Measurements from ENCODE around the gene ZG16. TPM values are rescaled to one million over a fixed set of nuclear protein-coding genes. Genes with fewer than 3 reads are reported as not detected.

The ZG16 gene, protein sequence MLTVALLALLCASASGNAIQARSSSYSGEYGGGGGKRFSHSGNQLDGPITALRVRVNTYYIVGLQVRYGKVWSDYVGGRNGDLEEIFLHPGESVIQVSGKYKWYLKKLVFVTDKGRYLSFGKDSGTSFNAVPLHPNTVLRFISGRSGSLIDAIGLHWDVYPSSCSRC
- total RNA-seq = not detected in 2 replicates

DNA sequence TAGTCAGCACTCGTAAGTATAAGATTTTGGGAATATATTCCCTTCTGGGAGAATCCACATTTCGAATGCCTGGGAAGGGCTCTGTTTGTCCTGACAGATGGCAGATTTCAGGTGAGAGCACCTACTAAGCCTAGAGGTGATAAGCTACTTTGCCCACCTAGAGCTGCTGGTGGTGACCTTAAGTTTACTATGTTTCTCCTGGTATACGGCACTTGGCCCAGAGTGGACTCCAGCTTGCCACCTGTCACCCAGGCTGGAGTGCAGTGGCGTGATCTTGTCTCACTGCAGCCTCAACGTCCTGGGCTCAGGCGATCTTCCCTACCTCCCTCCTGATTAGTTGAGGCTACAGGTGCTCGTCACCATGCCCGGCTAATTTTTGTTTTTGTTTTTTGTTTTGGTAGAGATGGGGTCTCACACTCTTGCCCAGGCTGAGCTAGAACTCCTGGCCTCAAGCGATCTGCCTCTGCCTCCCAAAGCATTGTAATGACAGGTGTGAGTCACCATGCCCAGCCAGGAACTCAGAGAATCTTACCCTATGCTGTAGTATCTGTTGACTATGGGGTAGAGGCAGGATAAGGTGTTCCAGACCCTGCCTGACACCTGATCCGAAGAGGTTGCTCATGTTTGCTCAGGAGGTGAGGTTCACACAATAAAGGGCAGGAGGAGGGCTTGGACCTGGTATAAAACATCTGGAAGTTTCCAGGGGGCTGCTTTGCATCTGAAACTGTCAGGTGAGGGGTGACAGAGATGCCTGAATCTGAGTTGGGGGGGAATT, at the start of gene ZG16:
Gene ZG16, plus strand, starts transcription at position 681 of the 775 bp plus-strand sequence. CDS start 1,011 bp downstream, outside the sequence.

DNA sequence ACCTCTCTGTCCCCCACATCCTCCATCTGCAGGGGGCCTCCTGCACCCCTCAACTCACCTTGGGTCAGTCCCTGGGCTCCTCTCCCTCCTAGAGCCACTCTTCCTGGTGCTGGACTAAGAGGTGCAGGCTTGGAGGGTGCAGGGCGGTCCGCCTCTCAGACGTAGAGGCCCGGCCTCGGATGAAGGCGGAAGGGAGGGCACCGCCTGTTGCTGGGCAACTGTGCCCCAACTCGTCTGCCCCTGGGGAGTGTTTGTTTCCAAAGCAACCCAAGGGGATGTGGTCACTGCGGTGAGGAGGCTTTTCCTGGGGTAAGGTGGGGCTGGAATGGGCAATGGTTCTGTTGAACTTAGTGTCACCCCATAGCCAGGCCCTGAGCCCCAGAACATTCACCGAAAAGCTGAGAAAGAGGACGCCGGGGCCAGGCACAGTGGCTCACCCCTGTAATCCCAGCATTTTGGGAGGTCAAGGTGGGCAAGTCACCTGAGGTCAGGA, 32.2 kb upstream of the ZG16 start, which contains the start of gene C16orf54:
Gene C16orf54, minus strand, starts transcription at position 138 of the 493 bp plus-strand sequence. CDS start 1,039 bp downstream, outside the sequence.

DNA sequence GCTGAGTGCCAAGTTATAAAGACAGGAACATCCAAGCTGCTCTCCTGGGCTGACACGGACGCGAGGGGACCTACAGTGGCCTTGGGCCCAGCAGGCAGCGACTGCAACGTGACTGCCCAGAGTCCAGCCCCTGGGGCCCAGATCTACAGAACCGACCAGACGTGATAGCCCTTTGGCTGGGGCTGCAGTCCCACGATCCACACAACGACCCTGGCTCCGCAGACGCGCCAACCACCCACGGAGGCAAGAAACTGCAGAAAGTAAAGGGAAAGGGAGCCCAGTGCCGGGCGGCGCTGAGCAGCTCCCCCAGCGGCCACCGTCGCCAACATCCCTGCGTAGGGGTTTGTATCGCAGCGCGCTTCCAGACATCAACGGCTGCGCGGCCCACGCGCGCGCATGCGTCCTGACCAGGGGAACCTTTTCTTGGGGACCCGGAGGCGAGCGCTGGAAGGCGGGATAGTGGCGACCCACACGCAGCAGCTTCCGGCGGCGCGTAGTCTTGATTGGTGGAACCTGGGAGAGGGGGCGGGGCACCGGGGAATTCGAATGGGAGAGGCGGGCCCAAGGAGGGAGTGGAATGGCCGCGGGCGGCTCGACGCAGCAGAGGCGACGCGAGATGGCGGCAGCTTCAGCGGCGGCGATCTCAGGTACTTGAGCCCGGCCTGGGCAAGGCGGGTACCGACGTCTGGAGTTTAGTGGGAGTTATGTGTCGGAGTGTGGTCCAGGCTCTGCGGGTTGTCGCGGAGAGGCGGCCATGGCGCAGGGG, 12.3 kb downstream of the ZG16 start, which contains the start of gene KIF22:
Gene KIF22, plus strand, starts transcription at position 569 of the 766 bp plus-strand sequence. Its CDS starts 9 bp downstream, at position 578.

DNA sequence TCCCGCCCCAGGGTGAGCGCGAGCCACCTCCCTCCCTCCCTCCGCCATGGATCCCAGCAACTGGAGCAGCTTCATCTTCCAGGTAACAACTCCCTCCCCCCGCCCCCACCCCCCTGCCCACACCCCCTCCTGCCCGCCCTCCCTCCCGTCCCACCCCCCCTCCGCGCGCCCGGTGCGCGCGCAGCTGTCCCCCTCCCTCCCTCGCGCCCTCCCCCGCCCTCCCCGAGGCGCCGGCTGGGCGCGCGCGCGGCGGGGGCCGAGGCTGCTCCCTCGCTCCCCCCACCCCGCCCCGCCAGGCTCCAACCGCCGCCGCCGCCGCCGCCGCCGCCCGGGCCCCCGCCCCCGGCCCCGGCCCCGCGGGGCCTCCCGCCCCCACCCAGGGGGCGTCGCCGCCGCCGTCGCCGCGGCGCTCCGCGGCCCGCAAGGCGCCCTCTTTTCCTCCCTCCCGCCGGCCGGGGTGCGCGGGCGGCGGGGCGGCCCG, 28.1 kb downstream of the ZG16 start, which contains the start of gene MAZ:
Gene MAZ, plus strand, starts transcription at position 431 of the 481 bp plus-strand sequence. CDS start 173 bp downstream, outside the sequence.

DNA sequence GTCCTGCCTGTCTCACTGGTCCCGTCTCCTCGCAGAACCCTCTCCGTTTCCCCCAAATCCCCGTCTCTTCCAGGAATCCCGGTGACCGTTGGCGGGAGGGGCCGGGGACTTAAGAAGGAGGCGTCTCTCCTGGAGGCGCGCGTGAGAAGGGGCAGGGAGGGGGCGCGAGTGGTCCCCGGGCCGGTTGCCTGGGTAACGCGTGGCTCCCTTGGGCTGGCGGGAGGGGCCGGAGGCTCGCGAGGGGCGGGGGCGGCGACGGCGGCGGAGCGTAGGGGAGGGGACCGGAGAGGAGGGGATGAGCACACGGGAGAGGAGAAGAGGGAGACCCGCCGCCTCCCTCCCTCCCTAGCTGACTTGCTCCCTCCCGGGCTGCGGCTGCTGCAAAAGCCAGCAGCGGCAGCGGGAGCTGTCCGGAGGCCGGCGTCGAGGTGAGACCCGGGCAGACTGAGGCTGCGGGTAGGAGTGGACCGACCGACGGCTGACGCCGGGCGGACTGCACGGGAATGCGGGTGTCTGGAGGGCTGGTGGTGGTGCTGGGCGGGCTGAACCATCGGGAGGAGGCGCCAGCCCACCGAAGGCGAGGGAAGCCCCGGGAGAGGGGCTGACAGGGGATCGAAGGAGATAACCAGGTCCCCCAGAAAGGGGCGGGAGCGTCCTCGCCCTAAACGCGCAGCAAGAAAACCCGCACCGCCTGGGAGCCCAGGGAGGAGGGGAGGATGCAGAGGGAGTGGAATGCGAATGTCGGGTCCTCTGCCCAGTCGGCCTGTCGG, 34.0 kb downstream of the ZG16 start, which contains the start of gene PRRT2:
Gene PRRT2, plus strand, starts transcription at position 298 of the 770 bp plus-strand sequence. CDS start 862 bp downstream, outside the sequence.

DNA sequence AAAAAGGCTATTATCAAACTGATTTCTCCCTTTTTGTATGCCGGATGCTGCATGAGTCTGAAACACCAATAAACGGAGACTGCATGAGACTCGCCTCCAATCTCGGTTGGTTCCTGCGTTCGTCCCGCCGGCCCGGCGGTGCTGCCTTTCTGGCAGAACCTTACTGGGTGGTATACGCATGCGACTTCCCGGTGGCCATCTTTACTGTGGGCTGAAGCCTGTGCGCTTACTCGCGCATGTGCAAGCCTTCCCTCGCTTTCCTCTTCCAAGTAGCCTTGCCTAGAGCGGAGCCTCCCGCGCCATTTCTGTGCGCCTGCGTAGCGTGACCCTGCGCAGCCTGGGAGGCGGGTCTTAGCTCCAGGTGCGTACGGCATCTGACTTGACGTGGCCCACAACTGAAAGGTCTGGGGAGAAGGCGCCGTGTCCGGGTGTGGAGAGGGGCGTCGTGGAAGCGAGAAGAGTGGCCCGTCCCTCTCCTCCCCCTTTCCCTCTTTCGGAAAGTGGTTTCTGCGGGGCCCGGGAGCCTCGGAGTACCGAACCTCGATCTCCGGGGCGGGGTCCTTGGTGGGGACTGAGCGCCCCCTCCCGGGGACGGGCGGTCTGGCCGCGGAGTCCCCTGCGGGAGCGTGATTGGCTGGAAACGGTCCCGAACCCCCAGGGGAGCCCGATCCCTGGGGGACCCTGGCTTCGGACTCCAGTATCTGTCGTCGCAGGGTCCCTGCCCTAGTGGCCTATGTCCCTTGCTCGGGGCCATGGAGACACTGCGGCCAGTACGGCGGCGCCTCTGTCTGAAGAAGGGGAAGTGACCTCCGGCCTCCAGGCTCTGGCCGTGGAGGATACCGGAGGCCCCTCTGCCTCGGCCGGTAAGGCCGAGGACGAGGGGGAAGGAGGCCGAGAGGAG, 38.0 kb downstream of the ZG16 start, which contains the start of gene PAGR1:
Gene PAGR1, plus strand, starts transcription at position 360 of the 901 bp plus-strand sequence. Its CDS starts 374 bp downstream, at position 734.

DNA sequence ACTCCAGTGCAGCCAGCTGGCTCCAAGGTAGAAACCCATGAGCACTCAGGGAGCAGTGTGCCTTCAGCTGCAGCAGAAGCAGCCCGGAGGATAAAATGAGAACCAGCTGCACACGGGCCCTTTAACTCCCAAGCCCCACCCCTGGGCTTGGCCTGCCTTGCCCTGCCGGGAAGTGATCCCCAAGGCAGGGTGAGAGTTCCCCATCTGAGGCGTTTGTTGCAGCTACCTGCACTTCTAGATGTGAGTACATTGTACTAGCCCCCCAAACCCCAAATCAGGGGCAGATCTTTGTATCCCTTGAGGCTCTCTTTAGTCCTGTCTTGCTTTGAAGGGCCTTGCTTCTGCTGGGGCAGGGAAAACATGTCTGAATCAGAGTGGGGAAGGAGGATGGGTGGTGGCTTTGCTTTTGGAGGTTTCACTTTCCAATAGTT, 42.2 kb downstream of the ZG16 start, which contains the start of gene MVP:
Gene MVP, plus strand, starts transcription at position 192 of the 431 bp plus-strand sequence. CDS start 10,088 bp downstream, outside the sequence.

Other genes with a start within 250 kb of the ZG16 start
- under 0.01 TPM in 1 of 2 replicates, not detected in the other for gene SPN, start 115.0 kb upstream of the ZG16 start, total RNA-seq
- gene QPRT, start 99.1 kb upstream of the ZG16 start, total RNA-seq = 26.4 and 41.6 TPM in 2 replicates
- not detected in 2 replicates for gene C16orf54, start 32.3 kb upstream of the ZG16 start, total RNA-seq
- gene KIF22, start 12.5 kb downstream of the ZG16 start, total RNA-seq = 6.5 and 14.3 TPM in 2 replicates
- 127 and 202 TPM in 2 replicates for gene MAZ, start 28.3 kb downstream of the ZG16 start, total RNA-seq
- gene PRRT2, start 33.9 kb downstream of the ZG16 start, total RNA-seq = 1.9 and 4.4 TPM in 2 replicates
- 12.1 and 12.3 TPM in 2 replicates for gene PAGR1, start 37.9 kb downstream of the ZG16 start, total RNA-seq
- 549 and 610 TPM in 2 replicates for gene MVP, start 42.2 kb downstream of the ZG16 start, total RNA-seq
- 63.4 and 86.9 TPM in 2 replicates for gene CDIPT, start 85.0 kb downstream of the ZG16 start, total RNA-seq
- gene SEZ6L2, start 121.3 kb downstream of the ZG16 start, total RNA-seq = 5.5 and 7.5 TPM in 2 replicates
- gene ASPHD1, start 122.2 kb downstream of the ZG16 start, total RNA-seq = 2.1 and 6.8 TPM in 2 replicates
- gene KCTD13, start 148.0 kb downstream of the ZG16 start, total RNA-seq = 3.9 and 5.0 TPM in 2 replicates
- gene TMEM219, start 183.8 kb downstream of the ZG16 start, total RNA-seq = 57.5 and 67.9 TPM in 2 replicates
- 41.3 and 46.7 TPM in 2 replicates for gene TAOK2, start 195.6 kb downstream of the ZG16 start, total RNA-seq
- gene HIRIP3, start 217.4 kb downstream of the ZG16 start, total RNA-seq = 6.6 and 7.6 TPM in 2 replicates
- gene INO80E, start 218.0 kb downstream of the ZG16 start, total RNA-seq = 11.9 and 13.1 TPM in 2 replicates
- 0.16 and 0.34 TPM in 2 replicates for gene DOC2A, start 232.8 kb downstream of the ZG16 start, total RNA-seq
- gene C16orf92, start 244.9 kb downstream of the ZG16 start, total RNA-seq = not detected in 2 replicates

Measured in bronchial smooth muscle cell (primary cell).